Gastroesophageal sphincter (tissue), 4 donors: ENCODE results near the gene SCAF1. TPM values are rescaled to one million over a fixed set of nuclear protein-coding genes. Genes with fewer than 3 reads are reported as not detected.

ENCODE experiments used
- ATAC-seq: fragments of 150-250 bp; one replicate; pipeline ENCODE4 v1.9.1; 2016; ENCODE audit warnings: mild to moderate bottlenecking, moderate library complexity
- H3K27ac ChIP-seq, 4 donors: fragments of 200-600 bp; sonication (generic) in 3 of 4; 1 replicate in 3 of 4; 2 replicates in 1 of 4; pipeline ENCODE4 v1.5.1; 2016 to 2019
- H3K27me3 ChIP-seq: fragments of 200-600 bp; sonication (generic); one replicate; pipeline ENCODE4 v1.5.1; 2019
- H3K36me3 ChIP-seq, 2 donors: fragments of 200-600 bp; sonication (generic); one replicate each; pipeline ENCODE4 v1.5.1; 2019; ENCODE audit warnings: control low read depth in 1 of 2
- H3K4me1 ChIP-seq, 3 donors: fragments of 200-600 bp; sonication (generic); 1 replicate in 2 of 3; 2 replicates in 1 of 3; pipeline ENCODE4 v1.5.1; 2016 to 2019; ENCODE audit warnings: control low read depth in 2 of 3
- H3K4me3 ChIP-seq, 2 donors: fragments of 200-600 bp; sonication (generic); one replicate each; pipeline ENCODE4 v1.5.1; 2019; ENCODE audit warnings: mild to moderate bottlenecking in 1 of 2, moderate library complexity in 1 of 2
- H3K9me3 ChIP-seq, 3 donors: fragments of 200-600 bp; sonication (generic); one replicate each; pipeline ENCODE4 v1.5.1; 2017 to 2019; ENCODE audit warnings: control low read depth in 2 of 3
- EP300 ChIP-seq: sonication (generic); formaldehyde crosslinking; IDR thresholded peaks from one replicate; pipeline ENCODE4 v1.6.1; 2017; ENCODE audit warnings: antibody characterized with exemption, mild to moderate bottlenecking
- POLR2A ChIP-seq, 2 donors: fragments of 450-650 bp; IDR thresholded peaks; one replicate each; pipeline ENCODE4 v1.6.1; 2017; ENCODE audit warnings: antibody characterized with exemption in 2 of 2, mild to moderate bottlenecking in 2 of 2, moderate library complexity in 1 of 2
- POLR2AphosphoS5 ChIP-seq: sonication (generic); formaldehyde crosslinking; IDR thresholded peaks from one replicate; pipeline ENCODE4 v1.6.1; 2017; ENCODE audit warnings: antibody characterized with exemption
- WGBS, 2 donors: methylation state at CpG; one replicate each; pipeline ENCODE4 v1.1.5; 2018; ENCODE audit warnings: low coverage in 1 of 2; 5-methylcytosine and 5-hydroxymethylcytosine counted together
- total RNA-seq, 4 donors: library from RNA; depleted of rRNA; stranded (reverse); fragments of >200 nt; gene quantifications; one replicate each; pipeline ENCODE4 v1.1.0, GENCODE V29; 2016
- TF ChIP-seq, protein P1 (sequence below), 4 experiments: fragments of 200-600 bp in 2 of 4; fragments of 450-650 bp in 2 of 4; sonication (generic) in 1 of 4; IDR thresholded peaks; one replicate each; pipeline ENCODE4 v1.5.1; 2017 to 2019; ENCODE audit warnings: antibody characterized with exemption in 4 of 4, mild to moderate bottlenecking in 2 of 4, moderate library complexity in 2 of 4

Gene SCAF1
- total RNA-seq, 4 donors from 2014 or later: 18.2 to 37.5 (median 18.5) TPM

DNA sequence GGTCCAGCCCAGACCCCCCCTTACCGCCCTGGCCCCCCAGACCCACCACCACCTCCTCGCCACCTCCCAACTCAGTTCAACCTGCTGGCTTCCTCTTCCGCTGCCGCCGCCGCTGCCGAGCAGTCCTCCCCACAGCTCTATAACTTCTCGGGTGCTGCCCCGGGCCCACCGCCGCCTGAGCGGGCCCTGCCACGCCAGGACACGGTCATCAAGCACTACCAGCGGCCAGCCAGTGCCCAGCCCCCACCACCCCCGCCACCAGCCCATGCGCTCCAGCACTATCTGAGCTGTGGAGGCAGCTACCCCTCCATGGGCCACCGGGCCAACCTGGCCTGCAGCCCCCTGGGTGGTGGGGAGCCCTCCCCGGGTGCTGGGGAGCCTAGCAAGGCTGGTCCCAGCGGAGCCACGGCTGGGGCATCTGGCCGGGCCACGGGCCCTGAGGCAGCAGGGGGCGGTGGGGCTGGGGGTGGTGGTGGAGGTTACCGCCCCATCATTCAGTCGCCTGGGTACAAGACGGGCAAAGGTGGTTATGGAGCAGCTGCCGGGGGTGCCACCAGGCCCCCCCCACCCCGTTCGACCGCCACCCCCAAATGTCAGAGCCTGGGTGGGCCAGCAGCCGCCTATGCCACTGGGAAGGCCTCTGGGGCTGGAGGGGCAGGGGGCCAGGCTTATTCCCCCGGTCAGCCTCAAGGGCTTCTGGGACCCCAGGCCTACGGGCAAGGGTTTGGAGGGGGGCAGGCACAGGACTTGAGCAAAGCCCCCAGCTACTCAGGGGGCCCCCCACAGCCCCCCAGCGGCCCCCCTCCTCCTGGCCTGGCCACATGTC is 46.8 kb upstream of the SCAF1 start:
- no peak for ATAC-seq
- TF ChIP-seq EP300 (no peak), POLR2AphosphoS5 (no peak), POLR2A (IDR thresholded peaks at IDR 0.05) (no peak)
- TF ChIP-seq, protein P1, sequence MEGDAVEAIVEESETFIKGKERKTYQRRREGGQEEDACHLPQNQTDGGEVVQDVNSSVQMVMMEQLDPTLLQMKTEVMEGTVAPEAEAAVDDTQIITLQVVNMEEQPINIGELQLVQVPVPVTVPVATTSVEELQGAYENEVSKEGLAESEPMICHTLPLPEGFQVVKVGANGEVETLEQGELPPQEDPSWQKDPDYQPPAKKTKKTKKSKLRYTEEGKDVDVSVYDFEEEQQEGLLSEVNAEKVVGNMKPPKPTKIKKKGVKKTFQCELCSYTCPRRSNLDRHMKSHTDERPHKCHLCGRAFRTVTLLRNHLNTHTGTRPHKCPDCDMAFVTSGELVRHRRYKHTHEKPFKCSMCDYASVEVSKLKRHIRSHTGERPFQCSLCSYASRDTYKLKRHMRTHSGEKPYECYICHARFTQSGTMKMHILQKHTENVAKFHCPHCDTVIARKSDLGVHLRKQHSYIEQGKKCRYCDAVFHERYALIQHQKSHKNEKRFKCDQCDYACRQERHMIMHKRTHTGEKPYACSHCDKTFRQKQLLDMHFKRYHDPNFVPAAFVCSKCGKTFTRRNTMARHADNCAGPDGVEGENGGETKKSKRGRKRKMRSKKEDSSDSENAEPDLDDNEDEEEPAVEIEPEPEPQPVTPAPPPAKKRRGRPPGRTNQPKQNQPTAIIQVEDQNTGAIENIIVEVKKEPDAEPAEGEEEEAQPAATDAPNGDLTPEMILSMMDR (IDR thresholded peaks at IDR 0.05): no peak
- peaks cover 0 to 63% of the 10 kb centered on the region in 2 donors for H3K36me3 ChIP-seq
- peak overlapping the region in 3 of 4 donors; percentile 92 to 98 (median 95) for H3K27ac ChIP-seq
- WGBS, 2 donors: 100% methylated on average over 1 of the region's 35 CpGs; no CpG with 5 or more reads in 1 of the 2 donors
- no peaks in the 10 kb centered on the region for H3K27me3 ChIP-seq
- H3K4me3 ChIP-seq: no peak overlapping the region
- no peaks in the 10 kb centered on the region for H3K9me3 ChIP-seq
- H3K4me1 ChIP-seq: peaks cover 0 to 46% (median 12%) of the 10 kb centered on the region in 3 donors

DNA sequence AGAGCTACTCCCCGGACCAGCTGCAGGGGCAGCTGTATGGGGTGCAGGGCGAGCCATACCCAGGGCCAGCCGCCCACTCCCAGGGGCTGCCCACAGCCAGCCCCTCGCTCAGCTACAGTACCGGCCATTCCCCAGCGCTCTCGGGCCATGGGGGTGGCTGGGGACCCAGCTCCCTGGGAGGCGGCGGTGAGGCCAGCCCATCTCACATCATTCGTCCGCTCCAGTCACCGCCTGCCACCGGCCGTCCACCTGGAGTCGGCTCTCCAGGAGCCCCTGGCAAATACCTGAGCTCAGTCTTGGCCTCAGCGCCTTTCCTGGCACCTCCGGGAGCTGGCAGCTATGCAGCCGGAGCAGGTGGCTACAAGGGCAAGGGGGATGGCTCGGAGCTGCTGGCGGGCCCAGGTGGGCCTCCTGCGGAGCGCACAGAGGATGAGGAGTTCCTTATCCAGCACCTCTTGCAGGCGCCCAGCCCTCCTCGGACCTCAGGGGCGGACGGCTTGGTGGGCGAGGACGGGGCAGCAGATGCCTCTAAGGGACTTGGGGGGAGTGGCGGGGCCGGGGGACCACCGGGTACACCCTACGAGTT is 46.1 kb upstream of the SCAF1 start:
- Histone ChIP-seq H3K27me3 (no peaks in the 10 kb centered on the region), H3K36me3 (peaks cover 0 to 70% of the 10 kb centered on the region in 2 donors), H3K4me1 (peaks cover 0 to 40% (median 12%) of the 10 kb centered on the region in 3 donors), H3K9me3 (no peaks in the 10 kb centered on the region), H3K4me3 (no peak overlapping the region), H3K27ac (peak overlapping the region in 2 of 4 donors; percentile 92 to 95)
- ATAC-seq: no peak
- WGBS, 2 donors: no CpG with 5 or more reads among the region's 32 CpGs
- TF ChIP-seq EP300 (no peak), POLR2A (IDR thresholded peaks at IDR 0.05) (no peak), POLR2AphosphoS5 (no peak)
- TF ChIP-seq, protein P1 (IDR thresholded peaks at IDR 0.05): no peak

DNA sequence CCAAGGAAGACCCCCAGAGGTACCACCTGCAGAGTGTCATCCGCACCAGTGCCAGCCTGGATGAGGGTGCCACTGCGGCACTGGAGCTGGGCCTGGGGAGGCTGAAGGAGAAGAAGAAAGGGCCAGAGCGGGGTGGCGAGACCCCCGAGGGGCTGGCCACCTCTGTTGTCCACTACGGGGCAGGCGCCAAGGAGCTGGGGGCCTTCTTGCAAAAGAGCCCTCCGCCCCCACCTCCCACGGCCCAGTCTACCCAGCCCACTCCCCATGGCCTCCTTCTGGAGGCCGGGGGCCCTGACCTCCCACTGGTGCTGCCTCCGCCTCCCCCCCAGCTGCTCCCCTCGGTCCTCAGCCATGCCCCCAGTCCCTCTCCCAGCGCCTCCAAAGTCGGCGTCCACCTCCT is 45.6 kb upstream of the SCAF1 start:
- Histone ChIP-seq H3K9me3 (no peaks in the 10 kb centered on the region), H3K36me3 (peaks cover 0 to 75% of the 10 kb centered on the region in 2 donors), H3K4me1 (peaks cover 0 to 40% (median 12%) of the 10 kb centered on the region in 3 donors), H3K4me3 (no peak overlapping the region), H3K27ac (no peak overlapping the region), H3K27me3 (no peaks in the 10 kb centered on the region)
- no peak for ATAC-seq
- WGBS, 2 donors: 78% methylated on average over 5 of the region's 15 CpGs; no CpG with 5 or more reads in 1 of the 2 donors
- TF ChIP-seq POLR2AphosphoS5 (no peak), EP300 (no peak), POLR2A (IDR thresholded peaks at IDR 0.05) (no peak)
- TF ChIP-seq, protein P1 (IDR thresholded peaks at IDR 0.05): no peak

DNA sequence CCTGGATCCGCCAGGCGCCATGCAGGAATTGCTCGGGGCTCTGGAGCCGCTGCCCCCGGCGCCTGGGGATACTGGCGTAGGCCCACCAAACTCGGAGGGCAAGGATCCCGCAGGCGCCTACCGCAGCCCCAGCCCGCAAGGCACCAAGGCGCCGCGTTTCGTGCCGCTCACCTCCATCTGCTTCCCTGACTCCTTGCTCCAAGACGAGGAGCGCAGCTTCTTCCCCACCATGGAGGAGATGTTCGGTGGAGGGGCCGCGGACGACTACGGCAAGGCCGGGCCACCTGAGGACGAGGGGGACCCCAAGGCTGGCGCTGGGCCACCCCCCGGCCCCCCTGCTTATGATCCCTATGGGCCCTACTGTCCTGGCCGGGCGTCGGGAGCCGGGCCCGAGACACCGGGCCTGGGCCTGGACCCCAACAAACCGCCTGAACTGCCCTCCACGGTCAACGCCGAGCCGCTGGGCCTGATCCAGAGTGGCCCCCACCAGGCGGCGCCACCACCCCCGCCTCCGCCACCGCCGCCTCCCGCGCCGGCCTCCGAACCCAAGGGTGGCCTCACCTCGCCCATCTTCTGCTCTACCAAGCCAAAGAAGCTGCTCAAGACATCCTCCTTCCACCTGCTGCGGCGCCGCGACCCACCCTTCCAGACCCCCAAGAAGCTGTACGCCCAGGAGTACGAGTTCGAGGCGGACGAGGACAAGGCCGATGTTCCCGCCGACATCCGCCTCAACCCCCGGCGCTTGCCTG is 44.9 kb upstream of the SCAF1 start:
- no peak for ATAC-seq
- TF ChIP-seq POLR2AphosphoS5 (no peak), POLR2A (IDR thresholded peaks at IDR 0.05) (no peak), EP300 (no peak)
- TF ChIP-seq, protein P1 (IDR thresholded peaks at IDR 0.05): no peak
- H3K4me3 ChIP-seq: no peak overlapping the region
- H3K27me3 ChIP-seq: no peaks in the 10 kb centered on the region
- H3K4me1 ChIP-seq: peaks cover 0 to 36% (median 12%) of the 10 kb centered on the region in 3 donors
- no peak overlapping the region for H3K27ac ChIP-seq
- 97 to 100% methylated on average over 3 to 16 of the region's 65 CpGs for WGBS, 2 donors
- no peaks in the 10 kb centered on the region for H3K9me3 ChIP-seq
- H3K36me3 ChIP-seq: peaks cover 0 to 82% of the 10 kb centered on the region in 2 donors
